ENCODE data around the gene DGKG.

DGKG gene

DNA sequence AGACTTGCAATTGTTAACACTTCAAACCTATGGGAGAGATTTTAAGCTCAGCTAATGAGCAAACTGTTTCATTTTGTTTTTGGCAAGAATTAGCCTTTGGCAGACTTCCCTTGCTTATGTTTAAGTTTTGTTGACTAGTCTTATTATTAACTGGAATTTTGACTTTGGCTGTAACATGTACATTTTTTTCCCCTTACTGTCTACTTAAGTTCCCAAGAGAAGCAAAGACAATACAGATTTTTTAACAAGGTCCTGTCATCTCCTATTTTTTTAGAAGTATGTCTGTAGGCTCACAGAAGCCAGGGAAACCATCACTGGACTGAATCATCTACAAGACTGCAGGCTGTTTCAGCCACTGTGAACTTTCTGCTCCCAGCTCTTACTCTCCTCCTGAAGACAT lies 74.3 kb downstream of the DGKG start:
- Histone ChIP-seq H3K36me3 (ENCODE audit: control insufficient read depth, insufficient read depth, low read length) (no peaks in the 10 kb centered on the region), H3K4me3 (replicated peaks; ENCODE audit: low read depth, low read length) (no peak overlapping the region), H3K27me3 (replicated peaks; ENCODE audit: control insufficient read depth, insufficient read depth, low read length) (no peaks in the 10 kb centered on the region)
- no peak for DNase-seq (ENCODE audit: extremely low read depth, insufficient read length)
- TF ChIP-seq, protein P1, sequence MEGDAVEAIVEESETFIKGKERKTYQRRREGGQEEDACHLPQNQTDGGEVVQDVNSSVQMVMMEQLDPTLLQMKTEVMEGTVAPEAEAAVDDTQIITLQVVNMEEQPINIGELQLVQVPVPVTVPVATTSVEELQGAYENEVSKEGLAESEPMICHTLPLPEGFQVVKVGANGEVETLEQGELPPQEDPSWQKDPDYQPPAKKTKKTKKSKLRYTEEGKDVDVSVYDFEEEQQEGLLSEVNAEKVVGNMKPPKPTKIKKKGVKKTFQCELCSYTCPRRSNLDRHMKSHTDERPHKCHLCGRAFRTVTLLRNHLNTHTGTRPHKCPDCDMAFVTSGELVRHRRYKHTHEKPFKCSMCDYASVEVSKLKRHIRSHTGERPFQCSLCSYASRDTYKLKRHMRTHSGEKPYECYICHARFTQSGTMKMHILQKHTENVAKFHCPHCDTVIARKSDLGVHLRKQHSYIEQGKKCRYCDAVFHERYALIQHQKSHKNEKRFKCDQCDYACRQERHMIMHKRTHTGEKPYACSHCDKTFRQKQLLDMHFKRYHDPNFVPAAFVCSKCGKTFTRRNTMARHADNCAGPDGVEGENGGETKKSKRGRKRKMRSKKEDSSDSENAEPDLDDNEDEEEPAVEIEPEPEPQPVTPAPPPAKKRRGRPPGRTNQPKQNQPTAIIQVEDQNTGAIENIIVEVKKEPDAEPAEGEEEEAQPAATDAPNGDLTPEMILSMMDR (IDR thresholded peaks at IDR 0.05; ENCODE audit: insufficient read depth, low read length, poor library complexity, severe bottlenecking), result no peak

DNA sequence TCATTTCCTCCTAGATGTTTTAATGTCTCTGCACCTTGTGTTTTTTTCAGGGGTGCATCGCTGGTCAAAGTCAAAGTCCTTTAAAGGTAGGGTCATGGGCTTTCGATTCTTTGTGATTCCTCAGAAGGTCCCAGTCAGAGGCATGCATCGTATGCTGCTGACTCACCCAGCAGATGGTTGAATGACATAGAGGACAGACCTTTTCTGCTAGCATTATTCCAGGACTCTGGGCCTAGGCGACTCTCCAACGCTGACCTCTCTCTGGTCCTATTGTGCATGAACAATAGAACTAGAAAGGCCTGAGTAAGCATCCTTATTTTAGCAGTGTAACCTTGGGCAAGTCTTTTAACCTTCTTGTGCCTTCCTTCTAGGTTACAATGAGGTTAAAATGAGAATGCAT lies 75.9 kb downstream of the DGKG start:
- no peaks in the 10 kb centered on the region for H3K36me3 ChIP-seq (ENCODE audit: control insufficient read depth, insufficient read depth, low read length)
- TF ChIP-seq, protein P1 (IDR thresholded peaks at IDR 0.05; ENCODE audit: insufficient read depth, low read length, poor library complexity, severe bottlenecking), result no peak
- H3K4me3 ChIP-seq (replicated peaks; ENCODE audit: low read depth, low read length), result no peak overlapping the region
- DNase-seq (ENCODE audit: extremely low read depth, insufficient read length), result no peak
- H3K27me3 ChIP-seq (replicated peaks; ENCODE audit: control insufficient read depth, insufficient read depth, low read length), result no peaks in the 10 kb centered on the region

DNA sequence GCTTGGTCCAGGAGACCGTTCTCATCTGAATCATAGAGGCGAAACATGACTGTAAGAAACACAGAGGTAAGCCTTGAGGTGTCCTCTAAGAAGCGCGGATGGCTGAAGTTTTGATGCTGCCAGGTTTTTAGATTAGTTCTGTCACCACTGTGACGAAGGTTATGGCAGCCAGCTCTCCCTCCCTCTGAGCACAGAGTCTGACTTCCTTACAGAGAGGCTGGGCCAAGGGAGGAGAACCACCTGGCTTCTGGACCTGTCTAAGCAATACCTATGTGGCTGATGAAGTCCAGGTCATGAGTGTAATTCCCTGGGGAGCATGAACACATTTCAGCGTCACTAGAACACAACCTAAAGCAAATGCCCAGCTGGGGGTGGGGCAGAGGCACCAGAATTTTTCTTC lies 77.4 kb downstream of the DGKG start:
- H3K36me3 ChIP-seq (ENCODE audit: control insufficient read depth, insufficient read depth, low read length), result no peaks in the 10 kb centered on the region
- H3K27me3 ChIP-seq (replicated peaks; ENCODE audit: control insufficient read depth, insufficient read depth, low read length), result no peaks in the 10 kb centered on the region
- no peak for DNase-seq (ENCODE audit: extremely low read depth, insufficient read length)
- no peak overlapping the region for H3K4me3 ChIP-seq (replicated peaks; ENCODE audit: low read depth, low read length)
- TF ChIP-seq, protein P1 (IDR thresholded peaks at IDR 0.05; ENCODE audit: insufficient read depth, low read length, poor library complexity, severe bottlenecking), result no peak

DNA sequence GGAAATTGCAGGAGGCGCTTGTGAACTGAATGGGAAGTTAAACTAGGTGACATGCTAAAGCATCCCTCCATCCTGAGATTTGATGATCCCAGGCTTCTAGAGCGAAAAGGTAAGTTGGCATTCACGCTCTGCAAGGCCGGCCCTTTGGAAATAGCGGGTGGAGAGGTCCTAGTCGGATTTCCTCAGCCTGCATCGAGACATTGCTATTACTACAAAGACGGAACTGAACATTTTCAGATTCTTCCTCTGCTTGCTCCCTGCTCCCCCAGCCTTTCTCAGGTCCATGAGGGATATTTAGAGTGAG lies 77.7 kb downstream of the DGKG start:
- no peak for DNase-seq (ENCODE audit: extremely low read depth, insufficient read length)
- TF ChIP-seq, protein P1 (IDR thresholded peaks at IDR 0.05; ENCODE audit: insufficient read depth, low read length, poor library complexity, severe bottlenecking), result no peak
- no peaks in the 10 kb centered on the region for H3K36me3 ChIP-seq (ENCODE audit: control insufficient read depth, insufficient read depth, low read length)
- no peaks in the 10 kb centered on the region for H3K27me3 ChIP-seq (replicated peaks; ENCODE audit: control insufficient read depth, insufficient read depth, low read length)
- H3K4me3 ChIP-seq (replicated peaks; ENCODE audit: low read depth, low read length), result no peak overlapping the region

DNA sequence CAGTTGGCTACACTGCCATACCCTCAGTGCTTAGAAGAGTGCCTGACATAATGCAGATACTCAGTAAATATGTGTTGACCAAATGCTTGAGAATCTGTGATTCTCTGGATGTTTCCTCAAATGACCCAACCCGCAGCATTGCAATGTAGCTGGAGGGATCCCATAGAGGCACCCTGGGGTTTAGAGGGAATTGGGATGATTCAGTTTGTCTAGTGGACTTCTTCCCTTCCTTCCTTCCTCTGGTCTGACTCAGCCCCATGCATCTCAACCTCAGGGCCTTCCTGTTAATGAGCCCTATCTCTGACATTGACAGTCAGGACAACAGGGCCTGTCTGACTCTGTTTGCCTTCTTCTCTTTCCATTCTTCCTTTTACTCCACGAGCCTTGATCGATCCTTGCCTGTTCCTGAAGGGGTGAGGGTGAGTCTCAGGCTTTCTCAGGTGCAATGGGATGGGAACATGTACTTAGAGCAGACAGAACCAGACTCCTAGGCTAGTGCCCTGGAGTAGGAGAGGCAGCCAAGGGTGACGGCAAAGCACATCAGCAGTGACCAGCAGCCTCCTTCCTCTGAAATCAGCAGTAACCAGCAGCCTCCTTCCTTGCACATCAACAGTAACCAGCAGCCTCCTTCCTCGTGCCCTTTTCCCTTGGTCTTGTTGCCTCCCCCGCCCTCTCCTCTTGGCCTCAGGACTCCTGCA lies 78.2 kb downstream of the DGKG start:
- TF ChIP-seq, protein P1 (IDR thresholded peaks at IDR 0.05; ENCODE audit: insufficient read depth, low read length, poor library complexity, severe bottlenecking), result no peak
- H3K36me3 ChIP-seq (ENCODE audit: control insufficient read depth, insufficient read depth, low read length), result no peaks in the 10 kb centered on the region
- DNase-seq (ENCODE audit: extremely low read depth, insufficient read length), result no peak
- no peak overlapping the region for H3K4me3 ChIP-seq (replicated peaks; ENCODE audit: low read depth, low read length)
- no peaks in the 10 kb centered on the region for H3K27me3 ChIP-seq (replicated peaks; ENCODE audit: control insufficient read depth, insufficient read depth, low read length)

DNA sequence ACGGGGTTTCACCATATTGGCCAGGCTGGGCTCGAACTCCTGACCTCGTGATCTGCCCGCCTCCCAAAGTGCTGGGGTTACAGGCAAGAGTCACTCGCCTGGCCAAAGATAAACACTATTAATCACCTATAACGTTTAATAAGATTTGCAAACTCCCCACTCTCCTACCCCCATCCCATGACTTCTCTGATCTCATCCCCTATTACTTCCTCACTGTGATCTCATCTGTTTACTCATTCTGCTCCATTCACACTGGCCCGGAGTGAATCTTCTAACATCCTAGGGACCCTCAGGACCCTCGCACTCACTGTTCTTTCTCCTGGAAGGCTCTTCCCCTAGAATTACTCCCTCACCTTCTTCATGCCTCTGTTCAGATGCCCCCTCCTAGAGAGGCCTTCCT lies 78.9 kb downstream of the DGKG start:
- Histone ChIP-seq H3K27me3 (replicated peaks; ENCODE audit: control insufficient read depth, insufficient read depth, low read length) (no peaks in the 10 kb centered on the region), H3K36me3 (ENCODE audit: control insufficient read depth, insufficient read depth, low read length) (no peaks in the 10 kb centered on the region), H3K4me3 (replicated peaks; ENCODE audit: low read depth, low read length) (no peak overlapping the region)
- TF ChIP-seq, protein P1 (IDR thresholded peaks at IDR 0.05; ENCODE audit: insufficient read depth, low read length, poor library complexity, severe bottlenecking), result no peak
- no peak for DNase-seq (ENCODE audit: extremely low read depth, insufficient read length)

Measured in GM06990 (cell line).